VCaP (cell line): ENCODE results near the gene DYNLT1.
"Not testable (repeated sequence)": the region's sequence is repeated elsewhere in the genome, so short reads cannot be mapped to it uniquely, and the experiment has no call there.

Experiments used
- H3K27ac ChIP-seq: fragments of 450-650 bp; 2 replicates; pipeline ENCODE4 v1.5.1; 2017
- CTCF ChIP-seq: fragments of 450-650 bp; conservative IDR thresholded peaks from 2 replicates; pipeline ENCODE4 v1.5.1; 2017; ENCODE audit warnings: mild to moderate bottlenecking, moderate library complexity

Gene DYNLT1

GRCh38 chr6:158633127-158633526, 11.4 kb downstream of the DYNLT1 start:
- no peak overlapping the region for H3K27ac ChIP-seq
- no peak for TF ChIP-seq CTCF

GRCh38 chr6:158632538-158633119, 11.9 kb downstream of the DYNLT1 start:
- H3K27ac ChIP-seq: not testable (repeated sequence)

GRCh38 chr6:158631678-158632537, 12.6 kb downstream of the DYNLT1 start:
- no peak for TF ChIP-seq CTCF
- peak overlapping the region; percentile 20; the same call in 1 of the 2 replicates for H3K27ac ChIP-seq

- peak overlapping the region; percentile 20; the same call in 1 of the 2 replicates for H3K27ac ChIP-seq
Measured at GRCh38 chr6:158630938-158631616, 13.5 kb downstream of the DYNLT1 start.

GRCh38 chr6:158629367-158630221, 14.9 kb downstream of the DYNLT1 start:
- no peak for TF ChIP-seq CTCF
- no peak overlapping the region for H3K27ac ChIP-seq

More at GRCh38 chr6:158630938-158631616, 13.5 kb downstream of the DYNLT1 start:
- no peak for TF ChIP-seq CTCF

GRCh38 chr6:158628542-158628941, 16.0 kb downstream of the DYNLT1 start:
- no peak overlapping the region for H3K27ac ChIP-seq
- no peak for TF ChIP-seq CTCF

- H3K27ac ChIP-seq: no peak overlapping the region
- no peak for TF ChIP-seq CTCF
Measured at GRCh38 chr6:158627940-158628211, 16.7 kb downstream of the DYNLT1 start.
